GM12891 (cell line): ENCODE results near the gene MSLN.

Experiments
- DNase-seq: peaks from one replicate; pipeline ENCODE4 v3.0.0; 2011; ENCODE audit warnings: low spot score; ENCODE audit not compliant: insufficient read length
- FAIRE-seq: peaks from 2 replicates; lab custom pipeline; 2011; peaks lifted over from hg19 to GRCh38; lab: Jason Lieb, UNC
- PAX5 ChIP-seq: IDR thresholded peaks from 2 replicates; pipeline ENCODE4 v1.6.1; 2011; ENCODE audit warnings: low read length, moderate library complexity, mild to moderate bottlenecking; ENCODE audit not compliant: insufficient read depth, severe bottlenecking
- POLR2A ChIP-seq: IDR thresholded peaks from 2 replicates; pipeline ENCODE4 v1.6.1; 2011; ENCODE audit warnings: low read depth, low read length, control low read depth
- POLR2AphosphoS5 ChIP-seq: IDR thresholded peaks from 2 replicates; pipeline ENCODE4 v1.6.1; 2011; ENCODE audit warnings: low read depth, low read length, control low read depth
- POU2F2 ChIP-seq: IDR thresholded peaks from 2 replicates; pipeline ENCODE4 v1.6.1; 2011; ENCODE audit warnings: low read depth, mild to moderate bottlenecking, control low read depth, low read length, moderate library complexity
- SPI1 ChIP-seq: IDR thresholded peaks from 2 replicates; pipeline ENCODE4 v1.6.1; 2011; ENCODE audit warnings: low read depth, low read length, control low read depth
- TAF1 ChIP-seq: IDR thresholded peaks from 2 replicates; pipeline ENCODE4 v1.6.1; 2011; ENCODE audit warnings: low read depth, low read length, control low read depth

Gene MSLN

GRCh38 chr16:728890-729744, 31.4 kb upstream of the MSLN start:
- no peak for FAIRE-seq
- no peak for TF ChIP-seq POLR2A
- TF ChIP-seq POLR2AphosphoS5, result no peak
- TF ChIP-seq SPI1, result no peak
- TF ChIP-seq TAF1, result no peak
- TF ChIP-seq POU2F2, result no peak
- TF ChIP-seq PAX5, result no peak

GRCh38 chr16:729768-730665, 30.5 kb upstream of the MSLN start:
- TF ChIP-seq POU2F2 (no peak), SPI1 (no peak), TAF1 (no peak)
- DNase-seq (no peak), FAIRE-seq (no peak)

More at GRCh38 chr16:728890-729744, 31.4 kb upstream of the MSLN start:
- DNase-seq, result no peak

- no peak for FAIRE-seq
- TF ChIP-seq POLR2AphosphoS5 (no peak), SPI1 (no peak), PAX5 (no peak), POLR2A (no peak), POU2F2 (no peak), TAF1 (no peak)
- no peak for DNase-seq
These were observed 29.6 kb upstream of the MSLN start for GRCh38 chr16:730666-731509.

GRCh38 chr16:732332-732731, 28.2 kb upstream of the MSLN start:
- FAIRE-seq, result no peak
- no peak for TF ChIP-seq TAF1
- TF ChIP-seq POLR2AphosphoS5, result no peak
- TF ChIP-seq PAX5, result no peak
- no peak for TF ChIP-seq SPI1
- no peak for DNase-seq

GRCh38 chr16:732936-733335, 27.6 kb upstream of the MSLN start:
- no peak for FAIRE-seq
- TF ChIP-seq TAF1 (no peak), POU2F2 (no peak), POLR2A (no peak), SPI1 (no peak), PAX5 (no peak), POLR2AphosphoS5 (no peak)
- no peak for DNase-seq

- no peak for FAIRE-seq
- TF ChIP-seq POU2F2 (no peak), POLR2AphosphoS5 (no peak), TAF1 (no peak), SPI1 (no peak), POLR2A (no peak), PAX5 (no peak)
- DNase-seq, result no peak
These were observed 26.9 kb upstream of the MSLN start for GRCh38 chr16:733382-734207.

GRCh38 chr16:734208-734980, 26.1 kb upstream of the MSLN start:
- TF ChIP-seq SPI1 (no peak), PAX5 (no peak), TAF1 (no peak), POLR2AphosphoS5 (no peak), POLR2A (no peak), POU2F2 (no peak)
- DNase-seq (no peak), FAIRE-seq (no peak)
